ENCODE results near the gene DCBLD1.

DCBLD1 gene

DNA sequence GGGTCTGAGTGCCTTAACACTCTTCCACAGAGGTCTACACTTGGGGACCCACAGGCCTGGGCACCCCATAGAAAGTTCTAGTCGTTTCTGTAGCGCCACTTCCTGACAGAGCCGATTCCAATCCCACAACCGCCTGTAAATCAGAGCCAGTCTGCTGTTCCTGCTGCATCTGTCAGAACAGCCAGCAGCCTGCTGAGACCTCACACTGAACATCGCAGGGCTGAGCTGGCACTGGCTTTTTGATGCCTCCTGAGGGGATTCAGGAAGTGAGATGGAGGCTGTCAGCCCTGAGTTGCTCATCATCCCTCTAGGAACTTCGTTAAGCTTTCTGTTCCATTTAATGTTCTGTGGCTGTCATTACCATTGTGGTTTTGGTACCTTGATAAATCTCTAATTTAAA lies 48.9 kb downstream of the DCBLD1 start:
- no peak for DNase-seq (ENCODE audit: low read depth)

DNA sequence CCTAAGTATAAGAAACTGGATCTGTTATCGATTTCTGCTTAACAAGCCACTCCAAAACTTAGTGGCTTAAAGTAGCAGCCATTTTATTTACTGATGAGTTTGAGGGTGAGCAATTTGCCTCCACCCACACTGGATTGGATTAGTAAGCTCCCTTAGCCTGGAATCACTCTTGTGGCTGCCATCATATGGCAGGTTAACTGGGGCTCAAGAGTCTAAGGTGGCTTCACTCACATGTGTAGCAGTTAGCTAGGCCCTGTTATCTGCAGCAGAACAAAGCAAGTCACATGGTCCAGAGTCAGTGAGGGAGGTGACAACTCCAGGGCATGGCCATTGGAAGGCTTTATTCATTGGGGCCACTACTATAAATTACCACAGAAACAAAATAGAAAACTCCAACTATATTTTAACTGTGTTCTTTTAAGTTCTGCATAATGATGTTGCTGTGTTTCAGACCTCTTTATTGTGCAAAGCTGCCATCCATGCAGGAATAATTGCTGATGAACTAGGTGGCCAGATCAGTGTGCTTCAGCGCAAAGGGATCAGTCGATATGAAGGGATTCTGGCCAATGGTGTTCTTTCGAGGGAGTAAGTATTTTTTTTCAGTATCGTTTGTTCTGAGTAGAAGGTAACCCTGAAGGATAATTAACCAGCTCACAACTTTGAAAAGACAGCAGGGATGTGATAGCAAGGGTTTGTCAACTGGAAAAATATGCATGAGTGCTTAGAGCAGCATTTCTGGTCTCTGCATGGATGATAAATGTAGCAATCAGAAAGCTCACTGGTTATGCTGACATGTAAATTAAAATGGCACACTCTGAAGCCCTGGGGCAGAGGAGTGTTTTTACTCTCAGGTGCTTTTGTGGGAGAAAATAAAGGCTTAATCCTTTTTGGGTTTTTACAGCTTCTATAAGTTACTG lies 49.6 kb downstream of the DCBLD1 start:
- DNase-seq (ENCODE audit: low read depth): no peak

- no peak for DNase-seq (ENCODE audit: low read depth)
Measured at GRCh38 chr6:117533775-117534174, 51.3 kb downstream of the DCBLD1 start.

GRCh38 chr6:117534974-117535373 lies 52.5 kb downstream of the DCBLD1 start:
- no peak for DNase-seq (ENCODE audit: low read depth)

DNA sequence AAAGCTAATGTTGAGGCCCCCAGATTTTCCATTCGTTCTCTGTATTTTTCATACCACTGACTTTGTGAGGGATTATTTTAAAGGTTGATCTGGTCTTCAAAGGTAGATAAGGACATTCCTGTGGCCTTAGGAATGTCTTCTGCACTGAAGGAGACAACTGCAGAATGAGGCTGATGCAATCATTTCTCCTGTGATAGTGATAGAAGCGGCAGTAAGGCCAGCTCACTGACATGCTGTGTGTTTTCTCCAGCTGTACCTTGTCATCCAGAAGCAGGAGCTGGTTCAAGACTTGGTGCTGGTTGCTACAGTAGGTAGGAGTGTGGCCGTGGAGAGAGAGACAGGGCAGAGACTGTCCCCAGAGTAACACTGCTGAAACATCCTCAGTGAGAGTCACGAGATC lies 53.8 kb downstream of the DCBLD1 start:
- no peak for DNase-seq (ENCODE audit: low read depth)

- DNase-seq (ENCODE audit: low read depth): no peak
Measured at GRCh38 chr6:117538615-117539014, 56.1 kb downstream of the DCBLD1 start.

- DNase-seq (ENCODE audit: low read depth): no peak
Measured at GRCh38 chr6:117540670-117541069, 58.2 kb downstream of the DCBLD1 start.

- DNase-seq (ENCODE audit: low read depth): no peak
Measured at GRCh38 chr6:117542493-117542892, 60.0 kb downstream of the DCBLD1 start.

- DNase-seq (ENCODE audit: low read depth): no peak
Measured at GRCh38 chr6:117544716-117545115, 62.2 kb downstream of the DCBLD1 start.

GRCh38 chr6:117545161-117545595 lies 62.7 kb downstream of the DCBLD1 start:
- no peak for DNase-seq (ENCODE audit: low read depth)

- DNase-seq (ENCODE audit: low read depth): no peak
Measured at GRCh38 chr6:117546674-117547073, 64.2 kb downstream of the DCBLD1 start.

GRCh38 chr6:117547688-117548621 lies 65.5 kb downstream of the DCBLD1 start:
- DNase-seq (ENCODE audit: low read depth): peak; percentile 6

DNA sequence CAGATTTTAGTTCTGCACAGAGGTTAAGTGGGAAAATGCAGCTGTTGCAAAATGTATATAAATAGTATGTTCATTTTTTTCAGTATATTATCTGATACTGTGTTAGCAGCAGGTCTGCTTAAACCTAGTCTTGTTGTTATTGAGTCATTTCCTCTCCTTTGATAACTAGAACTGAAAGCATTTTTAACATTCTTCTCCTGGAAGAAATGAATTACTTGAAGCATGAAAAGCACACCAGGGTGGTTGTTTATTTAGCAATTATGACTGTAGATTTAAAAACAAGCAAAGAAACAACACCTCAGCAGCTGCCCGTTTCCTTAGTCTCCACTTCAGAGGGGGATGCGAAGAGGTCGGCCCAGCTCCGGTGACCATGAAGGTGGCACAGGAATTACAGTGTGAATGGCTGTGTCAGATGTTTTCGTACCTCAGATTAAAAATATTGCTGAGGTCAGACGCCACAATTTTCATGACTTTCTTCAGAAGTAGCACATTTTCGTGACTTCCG lies 66.4 kb downstream of the DCBLD1 start:
- no peak for DNase-seq (ENCODE audit: low read depth)

DNA sequence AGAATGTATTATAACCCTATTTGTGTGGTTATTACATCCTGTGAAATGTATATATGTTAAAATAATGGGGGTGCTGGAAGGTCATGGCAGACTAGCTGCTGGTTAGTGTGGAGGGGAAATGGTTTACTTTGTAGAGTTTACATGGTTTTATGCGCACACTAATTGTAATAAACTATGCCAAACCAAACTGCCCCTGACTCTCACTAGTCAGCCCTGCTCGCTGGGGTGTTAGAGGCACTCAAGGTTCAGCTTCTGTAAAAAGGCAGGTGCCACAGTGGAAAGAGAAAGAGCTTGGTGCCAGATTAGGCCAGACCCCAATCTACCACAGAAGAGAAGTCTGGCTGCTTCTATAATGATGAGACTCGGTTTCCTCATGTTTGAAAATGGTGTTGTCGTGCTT lies 67.1 kb downstream of the DCBLD1 start:
- no peak for DNase-seq (ENCODE audit: low read depth)

GRCh38 chr6:117550078-117550600 lies 67.7 kb downstream of the DCBLD1 start:
- no peak for DNase-seq (ENCODE audit: low read depth)

DNA sequence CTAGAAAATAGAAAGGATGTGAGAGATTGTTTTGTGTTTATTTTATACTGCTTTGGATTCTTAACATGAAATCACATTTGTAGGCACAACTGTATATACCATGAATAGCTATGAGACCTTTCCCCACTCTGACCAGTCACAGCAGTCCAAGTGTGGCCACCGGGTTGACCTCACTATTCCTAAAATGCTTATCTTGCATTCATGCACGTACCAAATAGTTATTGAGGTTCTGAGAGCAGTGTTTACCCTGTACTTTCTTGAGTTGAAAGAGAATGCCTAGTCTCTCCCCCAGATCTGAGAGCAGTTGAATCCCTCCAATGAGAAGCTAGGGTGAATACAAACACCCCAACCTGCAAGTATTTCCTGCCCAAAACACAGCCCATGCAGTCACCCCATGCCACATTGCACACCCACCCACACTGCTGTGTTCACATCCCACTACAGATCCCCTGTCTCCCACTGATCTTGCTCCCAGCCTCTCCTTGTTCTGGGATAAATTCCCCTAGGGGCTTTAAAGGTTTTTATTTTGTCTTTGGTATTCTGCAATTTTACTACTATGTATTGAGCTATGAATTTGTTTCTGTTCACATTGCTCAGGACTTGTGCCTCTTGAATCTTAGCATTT lies 68.3 kb downstream of the DCBLD1 start:
- DNase-seq (ENCODE audit: low read depth): no peak

GRCh38 chr6:117552618-117553017 lies 70.1 kb downstream of the DCBLD1 start:
- DNase-seq (ENCODE audit: low read depth): no peak

- no peak for DNase-seq (ENCODE audit: low read depth)
Measured at GRCh38 chr6:117553142-117553541, 70.7 kb downstream of the DCBLD1 start.

DNA sequence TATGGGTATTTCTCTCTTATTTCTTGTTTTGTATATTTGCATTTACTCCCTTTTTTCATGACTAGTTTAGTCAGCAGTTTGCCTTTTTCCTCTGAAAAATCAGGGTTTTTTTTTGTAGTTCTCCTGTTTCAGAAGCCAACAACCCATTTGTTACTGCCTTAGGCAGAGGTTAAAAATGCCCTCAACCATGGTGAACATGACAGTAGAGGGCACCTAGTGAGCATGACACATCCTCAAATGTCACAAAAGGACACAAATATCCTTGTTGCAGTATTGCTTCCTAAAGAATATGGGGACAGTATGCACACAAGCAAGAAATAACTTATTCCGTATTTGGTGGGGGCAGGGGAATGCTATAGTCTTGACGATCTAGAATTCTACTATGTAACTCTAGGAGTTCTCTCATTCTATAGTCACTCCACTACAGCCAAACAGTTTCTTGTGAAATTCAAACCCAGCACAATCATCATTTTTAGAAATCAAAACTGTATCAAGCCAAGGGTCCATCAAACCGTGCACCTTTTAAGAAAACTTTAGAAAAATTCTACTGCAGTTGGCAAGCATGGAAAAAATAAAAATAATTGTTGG lies 72.9 kb downstream of the DCBLD1 start:
- DNase-seq (ENCODE audit: low read depth): no peak

GRCh38 chr6:117555882-117556498 lies 73.5 kb downstream of the DCBLD1 start:
- peak; percentile 62 for DNase-seq (ENCODE audit: low read depth)

- no peak for DNase-seq (ENCODE audit: low read depth)
Measured at GRCh38 chr6:117557951-117558350, 75.5 kb downstream of the DCBLD1 start.
